Osteocyte (in vitro differentiated cells): ENCODE measurements around the gene TBC1D9. TPM values are rescaled to one million over a fixed set of nuclear protein-coding genes. Genes with fewer than 3 reads are reported as not detected.

ENCODE experiments used
- DNase-seq: peaks from one replicate; pipeline ENCODE4 v3.0.0; 2021; ENCODE audit warnings: mixed read lengths; ENCODE audit not compliant: unreplicated experiment; ENCODE audit errors: extremely low spot score
- H3K27ac Mint-ChIP-seq: one replicate; pipeline ENCODE4 v1.8.0; 2021; ENCODE audit warnings: mild to moderate bottlenecking, mixed read lengths; ENCODE audit not compliant: unreplicated experiment
- H3K27me3 Mint-ChIP-seq: one replicate; pipeline ENCODE4 v1.8.0; 2021; ENCODE audit warnings: mixed read lengths; ENCODE audit not compliant: unreplicated experiment
- H3K36me3 Mint-ChIP-seq: one replicate; pipeline ENCODE4 v1.8.0; 2021; ENCODE audit warnings: mixed read lengths; ENCODE audit not compliant: unreplicated experiment
- H3K4me1 Mint-ChIP-seq: one replicate; pipeline ENCODE4 v1.8.0; 2021; ENCODE audit warnings: mixed read lengths; ENCODE audit not compliant: unreplicated experiment
- H3K4me3 Mint-ChIP-seq: one replicate; pipeline ENCODE4 v1.8.0; 2021; ENCODE audit warnings: mild to moderate bottlenecking, moderate library complexity, mixed read lengths; ENCODE audit not compliant: unreplicated experiment
- H3K9me3 Mint-ChIP-seq: one replicate; pipeline ENCODE4 v1.8.0; 2021; ENCODE audit warnings: mixed read lengths; ENCODE audit not compliant: unreplicated experiment
- total RNA-seq: library from RNA; stranded (reverse); gene quantifications from 2 replicates; pipeline ENCODE4 v1.2.1, GENCODE V29; 2021
- TF ChIP-seq, protein P1 (sequence below): fragments of 200-600 bp; sonication (generic); IDR thresholded peaks from 2 replicates; pipeline ENCODE4 v1.5.0; 2021; ENCODE audit warnings: antibody characterized with exemption, mild to moderate bottlenecking, moderate library complexity

The TBC1D9 gene
- total RNA-seq, 1 donor from 2014 or later: 38.8 TPM

DNA sequence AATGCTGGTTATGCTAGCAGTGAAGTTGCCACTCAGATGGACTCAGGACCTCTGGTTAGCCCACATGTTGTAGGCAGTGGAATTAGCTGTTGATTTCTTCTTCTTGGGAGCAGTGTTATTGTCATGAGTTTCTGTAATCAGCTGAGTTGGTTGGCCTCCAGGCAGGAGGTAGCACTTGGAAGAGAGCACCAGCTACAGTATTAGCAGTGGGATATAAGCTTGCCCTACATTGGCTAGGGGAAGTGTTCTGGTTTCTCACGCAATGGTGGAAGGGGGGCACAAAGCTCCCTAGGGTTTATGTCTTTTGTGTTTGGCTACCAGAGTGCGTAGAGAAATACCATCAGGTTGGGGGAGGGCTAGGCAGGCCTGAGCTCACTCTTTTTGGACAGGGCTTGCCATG is 153.5 kb downstream of the TBC1D9 start:
- no peak overlapping the region for H3K4me3 Mint-ChIP-seq
- DNase-seq: no peak
- H3K9me3 Mint-ChIP-seq: no peaks in the 10 kb centered on the region
- H3K27me3 Mint-ChIP-seq: peaks cover 37% of the 10 kb centered on the region
- TF ChIP-seq, protein P1, sequence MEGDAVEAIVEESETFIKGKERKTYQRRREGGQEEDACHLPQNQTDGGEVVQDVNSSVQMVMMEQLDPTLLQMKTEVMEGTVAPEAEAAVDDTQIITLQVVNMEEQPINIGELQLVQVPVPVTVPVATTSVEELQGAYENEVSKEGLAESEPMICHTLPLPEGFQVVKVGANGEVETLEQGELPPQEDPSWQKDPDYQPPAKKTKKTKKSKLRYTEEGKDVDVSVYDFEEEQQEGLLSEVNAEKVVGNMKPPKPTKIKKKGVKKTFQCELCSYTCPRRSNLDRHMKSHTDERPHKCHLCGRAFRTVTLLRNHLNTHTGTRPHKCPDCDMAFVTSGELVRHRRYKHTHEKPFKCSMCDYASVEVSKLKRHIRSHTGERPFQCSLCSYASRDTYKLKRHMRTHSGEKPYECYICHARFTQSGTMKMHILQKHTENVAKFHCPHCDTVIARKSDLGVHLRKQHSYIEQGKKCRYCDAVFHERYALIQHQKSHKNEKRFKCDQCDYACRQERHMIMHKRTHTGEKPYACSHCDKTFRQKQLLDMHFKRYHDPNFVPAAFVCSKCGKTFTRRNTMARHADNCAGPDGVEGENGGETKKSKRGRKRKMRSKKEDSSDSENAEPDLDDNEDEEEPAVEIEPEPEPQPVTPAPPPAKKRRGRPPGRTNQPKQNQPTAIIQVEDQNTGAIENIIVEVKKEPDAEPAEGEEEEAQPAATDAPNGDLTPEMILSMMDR: no peak
- no peak overlapping the region for H3K27ac Mint-ChIP-seq
- peaks cover under 1% of the 10 kb centered on the region for H3K4me1 Mint-ChIP-seq
- H3K36me3 Mint-ChIP-seq: no peaks in the 10 kb centered on the region

DNA sequence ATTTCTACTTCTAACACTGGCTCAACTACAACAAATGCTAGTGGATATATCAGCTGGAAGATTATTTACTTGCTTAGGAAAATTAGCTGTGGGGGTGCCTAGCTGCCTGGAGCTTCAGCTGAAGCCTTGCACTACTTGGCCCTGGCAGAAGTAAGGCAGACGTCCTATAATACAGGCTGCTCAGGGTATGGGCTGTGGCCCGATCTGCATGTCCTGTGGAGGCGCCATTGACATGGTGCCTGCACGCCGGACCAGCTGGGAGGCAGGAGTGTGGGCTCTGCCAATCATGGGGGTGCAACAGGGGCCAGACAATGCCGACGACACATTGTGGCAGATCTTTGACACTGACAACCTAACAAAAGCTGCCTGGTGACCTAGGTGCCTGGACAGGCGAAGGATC is 155.8 kb downstream of the TBC1D9 start:
- Mint-ChIP-seq H3K4me1 (no peaks in the 10 kb centered on the region), H3K4me3 (no peak overlapping the region), H3K9me3 (no peaks in the 10 kb centered on the region), H3K27ac (no peak overlapping the region), H3K36me3 (no peaks in the 10 kb centered on the region), H3K27me3 (peaks cover 32% of the 10 kb centered on the region)
- TF ChIP-seq, protein P1: no peak
- DNase-seq: no peak

DNA sequence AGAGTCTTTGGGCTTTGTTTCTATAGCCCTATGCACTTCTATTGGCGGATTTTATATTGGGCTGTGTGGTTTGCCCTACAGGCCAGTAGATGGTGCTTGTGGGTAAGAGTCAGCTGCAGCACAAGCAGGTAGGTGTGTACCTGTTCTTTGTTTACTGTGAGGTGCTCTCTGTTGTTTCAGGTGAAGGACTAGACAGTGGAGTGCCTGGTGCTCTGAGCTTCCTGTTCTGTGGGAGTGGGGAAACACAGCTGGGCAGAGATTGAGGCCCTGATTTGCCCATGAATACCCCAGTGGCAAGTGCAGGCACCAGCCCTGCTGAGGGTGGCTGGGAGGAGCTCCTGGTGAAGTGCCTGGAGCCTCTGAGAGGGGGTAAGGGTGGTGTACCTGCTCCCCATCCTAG is 161.1 kb downstream of the TBC1D9 start:
- Mint-ChIP-seq H3K27me3 (peaks cover 60% of the 10 kb centered on the region), H3K9me3 (peaks cover 7% of the 10 kb centered on the region), H3K36me3 (no peaks in the 10 kb centered on the region), H3K4me3 (no peak overlapping the region), H3K27ac (no peak overlapping the region), H3K4me1 (no peaks in the 10 kb centered on the region)
- no peak for DNase-seq
- TF ChIP-seq, protein P1: peak; percentile 41

DNA sequence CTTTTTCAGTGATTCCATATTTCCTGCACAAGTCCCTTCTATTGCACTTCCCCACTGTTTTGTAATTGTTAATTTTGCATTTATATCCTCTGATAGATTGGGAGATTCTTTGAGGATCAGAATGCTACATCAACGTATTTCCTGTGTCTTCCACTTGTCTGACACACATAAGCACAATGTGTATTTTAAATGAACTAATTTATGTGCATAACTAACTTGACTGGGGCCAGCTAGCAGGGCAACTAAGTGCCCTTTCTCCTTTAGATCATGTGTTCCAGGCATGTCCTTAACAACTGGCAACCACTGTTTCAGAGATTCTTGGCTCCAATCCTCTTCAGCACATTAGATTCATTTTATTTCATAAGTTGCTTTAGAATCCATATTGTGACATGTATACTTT is 171.7 kb downstream of the TBC1D9 start:
- no peak for DNase-seq
- no peaks in the 10 kb centered on the region for H3K9me3 Mint-ChIP-seq
- TF ChIP-seq, protein P1: no peak
- no peaks in the 10 kb centered on the region for H3K4me1 Mint-ChIP-seq
- H3K27me3 Mint-ChIP-seq: peaks cover 40% of the 10 kb centered on the region
- no peak overlapping the region for H3K27ac Mint-ChIP-seq
- H3K4me3 Mint-ChIP-seq: no peak overlapping the region
- no peaks in the 10 kb centered on the region for H3K36me3 Mint-ChIP-seq

DNA sequence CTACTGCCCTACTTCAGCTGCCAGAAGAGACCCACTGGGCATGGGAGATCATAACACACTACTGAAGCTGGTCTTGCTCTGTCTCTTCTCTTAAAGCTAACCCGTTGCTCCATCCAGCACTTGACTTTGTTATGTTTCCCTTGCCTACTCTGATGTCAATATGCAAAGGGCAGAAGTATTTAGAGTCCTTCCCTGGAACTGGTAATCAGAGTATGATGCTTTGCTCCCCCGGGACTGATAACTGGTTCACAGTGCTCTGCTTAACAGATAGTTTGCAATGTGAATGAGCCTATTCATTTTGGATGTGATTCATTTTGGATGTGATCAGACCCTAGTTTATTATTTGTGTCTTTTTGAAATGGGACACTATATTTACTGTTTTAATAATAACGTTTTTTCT is 175.1 kb downstream of the TBC1D9 start:
- Mint-ChIP-seq H3K27me3 (peaks cover 52% of the 10 kb centered on the region), H3K9me3 (no peaks in the 10 kb centered on the region), H3K27ac (no peak overlapping the region), H3K36me3 (no peaks in the 10 kb centered on the region), H3K4me3 (no peak overlapping the region), H3K4me1 (no peaks in the 10 kb centered on the region)
- TF ChIP-seq, protein P1: no peak
- DNase-seq: no peak
